Renal cortex interstitium (tissue), 11 donors: ENCODE data around the gene SMG7. TPM values are rescaled to one million over a fixed set of nuclear protein-coding genes. Genes with fewer than 3 reads are reported as not detected.

Experiments
- DNase-seq, 11 donors: peaks; one replicate each; pipeline ENCODE4 v3.0.0-alpha.2; 2013; ENCODE audit warnings: low read depth in 9 of 11, low spot score in 4 of 11; ENCODE audit errors: extremely low read depth in 1 of 11
- polyA plus RNA-seq, 3 donors: library from polyadenylated mRNA; unstranded; fragments of 120-200 nt; gene quantifications; one replicate each; pipeline ENCODE4 v1.2.1, GENCODE V29; 2013; ENCODE audit not compliant: insufficient read length in 3 of 3

Gene SMG7
- polyA plus RNA-seq, 3 donors: 68.1 to 76.0 (median 71.4) TPM

- no peak for DNase-seq
Measured at GRCh38 chr1:183572721-183573120, 100.4 kb downstream of the SMG7 start.

- no peak for DNase-seq
Measured at GRCh38 chr1:183575606-183576005, 103.3 kb downstream of the SMG7 start.

- DNase-seq: no peak
Measured at GRCh38 chr1:183576537-183576936, 104.2 kb downstream of the SMG7 start.

GRCh38 chr1:183577897-183578465, 105.7 kb downstream of the SMG7 start:
- no peak for DNase-seq

- DNase-seq: no peak
Measured at GRCh38 chr1:183578856-183579255, 106.6 kb downstream of the SMG7 start.

GRCh38 chr1:183580281-183580682, 108.0 kb downstream of the SMG7 start:
- DNase-seq: peak in 7 of 11 donors; percentile 24 to 48 (median 40)

- DNase-seq: no peak
Measured at GRCh38 chr1:183582021-183582713, 109.9 kb downstream of the SMG7 start.

- DNase-seq: no peak
Measured at GRCh38 chr1:183583466-183583865, 111.2 kb downstream of the SMG7 start.

- DNase-seq: no peak
Measured at GRCh38 chr1:183584147-183584546, 111.8 kb downstream of the SMG7 start.

- DNase-seq: no peak
Measured at GRCh38 chr1:183585038-183585437, 112.7 kb downstream of the SMG7 start.

GRCh38 chr1:183586455-183586854, 114.2 kb downstream of the SMG7 start:
- no peak for DNase-seq

GRCh38 chr1:183586926-183587325, 114.6 kb downstream of the SMG7 start:
- DNase-seq: no peak

- no peak for DNase-seq
Measured at GRCh38 chr1:183588827-183589226, 116.5 kb downstream of the SMG7 start.

GRCh38 chr1:183589384-183589783, 117.1 kb downstream of the SMG7 start:
- DNase-seq: no peak

- no peak for DNase-seq
Measured at GRCh38 chr1:183589874-183590243, 117.6 kb downstream of the SMG7 start.

- DNase-seq: no peak
Measured at GRCh38 chr1:183590244-183591191, 118.2 kb downstream of the SMG7 start, which contains the start of gene NCF2. TSS of gene NCF2 (minus strand) at chr1:183590459. CDS start at chr1:183590329, 130 bp downstream.

GRCh38 chr1:183592733-183593132, 120.4 kb downstream of the SMG7 start:
- no peak for DNase-seq

- DNase-seq: no peak
Measured at GRCh38 chr1:183593356-183593755, 121.1 kb downstream of the SMG7 start.

GRCh38 chr1:183595537-183595936, 123.2 kb downstream of the SMG7 start:
- DNase-seq: no peak

- no peak for DNase-seq
Measured at GRCh38 chr1:183596500-183596899, 124.2 kb downstream of the SMG7 start.
